ENCODE results near the gene PLAAT2.

PLAAT2 gene

GRCh38 chr11:63521896-63522295 lies 41.3 kb downstream of the PLAAT2 start:
- no peak for DNase-seq (ENCODE audit: low read depth in 2 of 3, low spot score in 2 of 3)

- DNase-seq (ENCODE audit: low read depth in 2 of 3, low spot score in 2 of 3): no peak
Observed at GRCh38 chr11:63520606-63521170, 42.5 kb downstream of the PLAAT2 start.

- no peak for DNase-seq (ENCODE audit: low read depth in 2 of 3, low spot score in 2 of 3)
Observed at GRCh38 chr11:63518548-63518947, 44.6 kb downstream of the PLAAT2 start.

- no peak for DNase-seq (ENCODE audit: low read depth in 2 of 3, low spot score in 2 of 3)
Observed at GRCh38 chr11:63517156-63517555, 46.0 kb downstream of the PLAAT2 start.

- no peak for DNase-seq (ENCODE audit: low read depth in 2 of 3, low spot score in 2 of 3)
Observed at GRCh38 chr11:63516109-63516508, 47.1 kb downstream of the PLAAT2 start.

GRCh38 chr11:63512816-63513215 lies 50.4 kb downstream of the PLAAT2 start:
- no peak for DNase-seq (ENCODE audit: low read depth in 2 of 3, low spot score in 2 of 3)

- DNase-seq (ENCODE audit: low read depth in 2 of 3, low spot score in 2 of 3): no peak
Observed at GRCh38 chr11:63511048-63511748, 52.0 kb downstream of the PLAAT2 start.

- DNase-seq (ENCODE audit: low read depth in 2 of 3, low spot score in 2 of 3): no peak
Observed at GRCh38 chr11:63510360-63511047, 52.7 kb downstream of the PLAAT2 start.

- DNase-seq (ENCODE audit: low read depth in 2 of 3, low spot score in 2 of 3): no peak
Observed at GRCh38 chr11:63508745-63509144, 54.4 kb downstream of the PLAAT2 start.

- DNase-seq (ENCODE audit: low read depth in 2 of 3, low spot score in 2 of 3): no peak
Observed at GRCh38 chr11:63508009-63508408, 55.2 kb downstream of the PLAAT2 start.

- DNase-seq (ENCODE audit: low read depth in 2 of 3, low spot score in 2 of 3): no peak
Observed at GRCh38 chr11:63507511-63507910, 55.7 kb downstream of the PLAAT2 start.

- DNase-seq (ENCODE audit: low read depth in 2 of 3, low spot score in 2 of 3): no peak
Observed at GRCh38 chr11:63506876-63507275, 56.3 kb downstream of the PLAAT2 start.

GRCh38 chr11:63505857-63506528 lies 57.2 kb downstream of the PLAAT2 start, which contains the start of gene LGALS12:
Gene LGALS12, plus strand, starts transcription at chr11:63506084. Its CDS starts 375 bp downstream, at chr11:63506459.
- no peak for DNase-seq (ENCODE audit: low read depth in 2 of 3, low spot score in 2 of 3)

- no peak for DNase-seq (ENCODE audit: low read depth in 2 of 3, low spot score in 2 of 3)
Observed at GRCh38 chr11:63504933-63505586, 58.1 kb downstream of the PLAAT2 start.

- DNase-seq (ENCODE audit: low read depth in 2 of 3, low spot score in 2 of 3): no peak
Observed at GRCh38 chr11:63504054-63504453, 59.1 kb downstream of the PLAAT2 start.

- DNase-seq (ENCODE audit: low read depth in 2 of 3, low spot score in 2 of 3): no peak
Observed at GRCh38 chr11:63503492-63503891, 59.7 kb downstream of the PLAAT2 start.
